ENCODE measurements around the gene RBBP6.
"Not testable (repeated sequence)": the region's sequence is repeated elsewhere in the genome, so short reads cannot be mapped to it uniquely, and the experiment has no call there.

The RBBP6 gene, protein sequence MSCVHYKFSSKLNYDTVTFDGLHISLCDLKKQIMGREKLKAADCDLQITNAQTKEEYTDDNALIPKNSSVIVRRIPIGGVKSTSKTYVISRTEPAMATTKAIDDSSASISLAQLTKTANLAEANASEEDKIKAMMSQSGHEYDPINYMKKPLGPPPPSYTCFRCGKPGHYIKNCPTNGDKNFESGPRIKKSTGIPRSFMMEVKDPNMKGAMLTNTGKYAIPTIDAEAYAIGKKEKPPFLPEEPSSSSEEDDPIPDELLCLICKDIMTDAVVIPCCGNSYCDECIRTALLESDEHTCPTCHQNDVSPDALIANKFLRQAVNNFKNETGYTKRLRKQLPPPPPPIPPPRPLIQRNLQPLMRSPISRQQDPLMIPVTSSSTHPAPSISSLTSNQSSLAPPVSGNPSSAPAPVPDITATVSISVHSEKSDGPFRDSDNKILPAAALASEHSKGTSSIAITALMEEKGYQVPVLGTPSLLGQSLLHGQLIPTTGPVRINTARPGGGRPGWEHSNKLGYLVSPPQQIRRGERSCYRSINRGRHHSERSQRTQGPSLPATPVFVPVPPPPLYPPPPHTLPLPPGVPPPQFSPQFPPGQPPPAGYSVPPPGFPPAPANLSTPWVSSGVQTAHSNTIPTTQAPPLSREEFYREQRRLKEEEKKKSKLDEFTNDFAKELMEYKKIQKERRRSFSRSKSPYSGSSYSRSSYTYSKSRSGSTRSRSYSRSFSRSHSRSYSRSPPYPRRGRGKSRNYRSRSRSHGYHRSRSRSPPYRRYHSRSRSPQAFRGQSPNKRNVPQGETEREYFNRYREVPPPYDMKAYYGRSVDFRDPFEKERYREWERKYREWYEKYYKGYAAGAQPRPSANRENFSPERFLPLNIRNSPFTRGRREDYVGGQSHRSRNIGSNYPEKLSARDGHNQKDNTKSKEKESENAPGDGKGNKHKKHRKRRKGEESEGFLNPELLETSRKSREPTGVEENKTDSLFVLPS (N-terminal part only)

DNA sequence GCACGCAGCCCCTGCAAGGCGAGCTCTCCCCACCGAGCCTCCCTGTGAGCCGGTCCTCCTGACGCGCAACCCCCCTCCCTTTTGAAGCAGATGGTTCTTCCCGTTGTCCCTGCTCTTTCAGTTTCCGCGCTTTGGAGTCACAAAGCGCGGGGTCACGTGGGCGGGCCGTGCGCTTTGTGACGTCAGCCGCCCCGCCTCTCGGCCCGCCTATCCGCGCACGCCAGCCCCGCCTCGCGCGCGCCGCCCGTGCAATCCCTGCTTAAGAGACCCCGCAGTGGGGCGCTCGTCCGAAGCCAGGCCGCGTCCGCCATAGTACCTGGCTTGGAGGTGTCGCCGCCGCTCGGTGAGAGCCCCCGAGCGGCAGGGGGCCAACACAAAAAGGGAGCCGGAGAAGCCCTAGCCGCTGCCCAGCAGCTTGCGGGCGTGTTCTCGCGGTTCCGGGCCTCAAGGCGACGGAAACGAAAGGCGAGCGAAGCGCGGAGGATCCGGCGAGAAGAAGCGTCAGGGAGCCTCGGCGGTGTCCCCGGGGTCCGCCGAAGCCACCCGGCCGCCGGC, at the start of gene RBBP6:
Gene RBBP6 (plus strand): TSS at position 272 of the 555 bp plus-strand sequence. CDS start 1,061 bp downstream, outside the sequence.
- DNase-seq (ENCODE audit: low read depth) = peak; percentile 87

DNA sequence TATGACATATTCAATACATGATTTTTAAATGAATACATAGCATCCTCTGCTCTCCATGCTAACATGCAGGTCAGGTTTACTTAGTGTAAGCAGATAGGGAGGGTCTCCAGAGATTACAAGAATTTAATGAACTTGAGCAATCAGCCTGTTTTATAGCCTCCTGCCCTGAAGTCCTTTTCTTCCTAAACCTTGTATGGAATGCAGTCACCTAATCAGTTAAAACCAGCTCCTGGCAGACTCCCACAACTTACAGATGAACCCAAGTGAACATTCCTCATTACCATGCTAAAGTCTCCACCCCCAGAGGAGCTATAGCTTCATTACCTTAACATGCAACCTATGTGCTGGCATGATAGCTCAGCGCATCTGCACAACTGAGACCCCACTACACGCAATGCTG, 48.5 kb upstream of the RBBP6 start:
- DNase-seq (ENCODE audit: low read depth) = no peak

DNA sequence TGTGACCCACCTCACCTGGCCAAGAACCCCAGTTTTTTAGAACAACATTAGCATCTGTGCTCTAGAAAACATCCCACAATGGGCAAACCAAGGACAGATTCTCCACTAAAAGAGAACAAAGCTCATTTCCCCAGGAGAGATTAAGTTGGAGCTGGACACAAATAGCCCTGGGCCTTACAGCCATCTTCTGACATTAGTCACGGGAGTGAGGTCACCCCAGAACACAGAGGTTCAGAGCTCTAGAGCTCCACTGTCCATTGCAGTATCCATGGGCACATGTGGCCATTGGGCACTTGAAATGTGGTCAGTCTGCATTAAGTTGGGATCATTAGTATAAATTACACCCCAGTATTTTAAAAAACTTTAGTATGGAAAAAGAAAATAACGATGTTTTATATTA, 47.6 kb upstream of the RBBP6 start:
- no peak for DNase-seq (ENCODE audit: low read depth)

DNA sequence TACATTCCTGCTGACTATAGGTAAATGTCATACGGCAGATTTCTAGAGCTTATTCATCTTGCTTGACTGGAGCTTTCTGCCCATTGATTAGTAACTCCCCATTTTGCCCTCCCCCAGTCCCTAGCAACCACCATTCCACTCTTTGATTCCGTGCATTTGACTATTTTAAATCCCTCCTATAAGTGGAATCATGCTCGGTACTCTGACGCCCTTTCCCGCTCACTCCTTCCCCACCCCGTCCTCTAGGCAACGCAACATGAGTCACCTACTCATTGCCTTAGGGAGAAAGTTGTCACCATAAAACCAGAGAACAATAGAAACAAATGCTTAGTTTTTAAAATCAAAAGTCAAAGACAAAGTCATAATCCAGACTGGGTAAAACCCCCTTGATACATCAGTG, 45.5 kb upstream of the RBBP6 start:
- no peak for DNase-seq (ENCODE audit: low read depth)

DNA sequence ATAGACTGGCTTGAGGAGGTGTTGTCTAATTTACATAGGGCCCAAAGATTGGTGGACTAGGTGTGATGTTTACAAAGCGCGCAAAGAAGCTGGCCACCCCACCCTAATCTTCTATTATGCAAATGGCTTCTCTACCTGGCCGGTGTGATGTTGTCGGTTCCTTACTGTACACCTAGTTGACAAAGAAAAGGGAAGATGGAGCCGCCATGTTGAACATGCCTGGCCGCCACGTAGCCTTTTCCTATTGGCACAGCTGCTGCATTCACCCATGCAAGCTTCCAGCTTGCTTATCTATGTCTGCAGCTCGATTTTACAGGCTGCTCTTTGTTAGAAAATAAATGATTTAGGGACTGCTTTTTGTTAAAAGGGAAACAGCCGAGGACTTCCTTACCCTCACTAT, 44.2 kb upstream of the RBBP6 start:
- not testable (repeated sequence) for DNase-seq (ENCODE audit: low read depth)

DNA sequence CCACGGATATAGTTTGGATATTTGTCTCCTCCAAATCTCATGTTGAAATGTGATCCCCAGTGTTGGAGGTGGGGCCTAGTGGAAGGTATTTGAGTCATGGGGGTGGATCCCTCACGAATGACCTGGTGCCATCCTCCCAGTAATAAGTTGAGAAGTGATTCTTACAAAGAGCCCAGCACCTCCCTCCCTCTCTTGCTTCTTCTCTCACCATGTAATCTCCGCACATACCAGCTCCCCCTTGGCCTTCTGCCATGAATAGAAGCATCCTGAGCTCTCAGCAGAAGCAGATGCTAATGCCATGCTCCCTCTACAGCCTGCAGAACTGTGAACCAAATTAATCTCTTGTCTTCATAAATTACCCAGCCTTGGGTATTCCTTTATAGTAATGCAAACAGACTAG, 41.9 kb upstream of the RBBP6 start:
- no peak for DNase-seq (ENCODE audit: low read depth)

DNA sequence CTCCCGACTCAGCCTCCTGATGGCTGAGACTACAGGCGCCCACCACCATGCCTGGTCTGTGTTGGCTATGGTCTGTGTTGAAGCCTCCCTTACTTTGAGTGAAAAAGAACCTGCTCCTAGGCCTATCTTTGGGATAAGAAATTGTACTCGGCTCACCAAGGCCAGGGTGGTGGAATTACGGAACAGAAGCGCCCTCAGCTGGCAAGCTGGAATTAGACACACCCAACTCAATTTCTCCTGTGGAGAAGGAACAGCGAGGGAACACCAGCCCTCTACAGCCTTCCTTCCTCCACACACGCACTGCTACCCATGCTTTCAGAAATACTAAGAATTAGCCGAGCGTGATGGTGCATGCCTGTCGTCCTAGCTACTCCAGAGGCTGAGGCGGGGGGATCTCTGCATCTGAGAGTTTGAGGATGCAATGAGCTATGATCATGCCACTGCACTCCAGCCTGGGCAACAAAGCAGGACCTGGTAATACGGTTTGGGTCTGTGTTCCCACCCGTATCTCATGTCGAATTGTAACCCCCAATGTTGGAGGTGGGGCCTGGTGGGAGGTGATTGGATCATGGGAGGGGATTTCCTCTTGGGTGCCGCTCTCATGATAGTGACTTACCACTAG, 40.1 kb upstream of the RBBP6 start:
- no peak for DNase-seq (ENCODE audit: low read depth)

DNA sequence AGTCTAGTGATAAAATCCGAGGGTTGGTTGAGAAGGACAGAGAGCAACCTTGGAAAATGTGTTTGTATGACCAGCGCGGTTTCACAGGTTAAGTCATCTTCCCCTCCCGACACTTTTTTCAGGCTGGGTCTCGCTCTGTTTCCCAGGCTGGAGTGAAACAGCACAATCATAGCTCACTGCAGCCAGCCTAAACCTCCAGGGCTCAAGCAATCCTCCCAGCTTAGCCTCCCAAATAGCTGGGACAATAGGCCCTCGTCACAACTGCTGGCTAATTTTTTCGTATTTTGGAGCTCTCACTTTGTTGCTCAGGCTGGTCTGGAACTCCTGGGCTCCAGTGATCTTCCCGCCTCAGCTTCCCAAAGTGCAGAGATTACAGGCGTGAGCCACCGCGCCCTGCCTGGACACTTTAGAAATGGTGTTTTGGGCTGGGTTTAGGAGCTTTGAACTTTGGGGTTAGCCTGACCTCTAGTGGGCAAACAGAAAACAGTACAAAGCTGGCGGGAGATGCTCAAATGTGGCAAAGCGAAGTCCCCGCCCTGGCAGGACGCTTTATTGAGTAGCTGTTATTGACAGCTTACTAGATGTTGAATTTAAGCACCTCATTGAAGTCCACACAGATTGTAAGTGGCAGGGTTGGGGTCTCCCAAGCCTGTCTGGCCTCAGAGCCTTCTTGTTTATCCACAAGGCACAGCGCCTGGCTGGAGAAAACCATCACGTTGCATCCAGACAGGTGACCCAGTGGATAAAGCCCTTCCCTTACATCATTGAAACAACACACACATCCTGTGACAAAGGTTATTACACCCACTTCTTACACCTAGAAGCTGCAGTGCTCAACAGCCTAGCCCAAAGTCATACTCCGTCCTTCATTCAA, 34.7 kb upstream of the RBBP6 start:
- peak; percentile 17 for DNase-seq (ENCODE audit: low read depth)

DNA sequence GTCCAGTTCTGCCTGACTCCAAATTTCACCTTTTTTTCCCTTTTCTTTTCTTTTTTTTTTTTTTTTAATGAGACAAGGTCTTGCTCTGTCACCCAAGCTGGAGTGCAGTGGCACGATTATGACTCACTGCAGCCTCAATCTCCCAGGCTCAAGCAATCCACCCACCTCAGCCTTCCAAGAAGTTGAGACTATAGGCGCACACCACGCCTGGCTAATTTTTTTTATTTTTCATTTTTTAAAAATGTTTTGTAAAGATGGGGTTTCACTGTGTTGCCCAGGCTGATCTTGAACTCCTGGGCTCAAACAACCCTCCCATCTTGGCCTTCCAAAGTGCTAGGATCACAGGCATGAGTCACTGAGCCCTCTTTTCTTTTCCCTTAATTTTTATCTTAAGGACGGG, 33.4 kb upstream of the RBBP6 start:
- no peak for DNase-seq (ENCODE audit: low read depth)

DNA sequence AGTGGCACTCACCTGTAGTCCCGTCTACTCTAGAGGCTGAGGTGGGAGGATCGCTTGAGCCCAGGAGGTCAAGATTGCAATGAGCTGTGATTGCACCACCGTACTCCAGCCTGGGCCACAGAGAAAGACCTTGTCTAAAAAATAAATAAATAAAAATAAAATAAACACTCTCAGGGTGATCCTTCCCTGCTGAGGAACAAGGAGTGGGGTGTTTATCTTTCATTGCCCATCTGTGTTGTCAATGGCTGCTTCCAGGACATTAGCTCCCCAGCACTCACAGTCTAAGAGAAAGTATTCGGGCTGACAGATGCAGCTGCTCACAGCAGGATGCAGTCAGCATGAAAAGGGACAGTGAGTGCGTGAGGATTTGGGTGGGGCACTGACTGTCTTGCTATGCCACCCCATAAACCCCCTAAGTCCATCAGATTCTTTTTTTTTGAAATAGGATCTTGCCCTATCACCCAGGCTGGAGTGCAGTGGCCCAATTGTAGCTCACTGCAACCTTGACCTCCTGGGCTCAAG, 31.3 kb upstream of the RBBP6 start:
- DNase-seq (ENCODE audit: low read depth) = no peak

DNA sequence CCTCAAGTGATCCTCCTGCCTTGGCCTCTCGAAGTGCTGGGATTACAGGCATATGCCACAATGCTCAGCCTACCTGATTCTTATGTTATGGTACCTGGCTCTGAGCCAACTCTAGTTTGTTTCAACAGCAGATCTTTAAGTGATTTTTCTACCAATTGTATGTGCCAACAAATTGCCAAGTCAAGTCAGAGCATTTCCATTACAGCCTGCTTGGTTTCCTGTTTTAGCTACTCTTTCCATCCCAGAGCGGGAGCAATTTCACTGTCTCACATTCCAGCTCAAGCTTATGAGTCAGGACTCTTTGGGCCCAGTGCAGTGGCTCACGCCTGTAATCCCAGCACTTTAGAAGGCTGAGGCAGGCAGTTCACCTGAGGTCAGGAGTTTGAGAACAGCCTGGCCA, 30.8 kb upstream of the RBBP6 start:
- DNase-seq (ENCODE audit: low read depth) = no peak

DNA sequence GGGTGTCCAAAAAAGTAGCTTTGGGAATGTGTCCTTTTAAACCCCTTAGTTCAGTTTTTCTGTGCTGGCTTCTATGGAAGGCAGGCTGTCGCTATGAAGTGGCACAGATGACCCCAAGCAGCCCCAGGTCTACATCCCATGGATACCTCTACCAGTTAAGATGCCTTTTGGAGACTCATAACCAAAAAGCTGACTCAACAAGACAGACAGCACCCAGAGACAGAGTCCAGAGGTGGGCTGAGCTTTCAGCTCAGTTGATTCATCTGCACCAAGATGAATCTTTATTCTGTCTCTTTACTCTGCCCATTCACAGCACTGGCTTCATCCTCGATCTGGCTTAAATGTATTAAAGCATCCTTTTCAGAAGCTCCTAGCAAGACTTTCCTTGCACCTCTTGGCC, 29.8 kb upstream of the RBBP6 start:
- no peak for DNase-seq (ENCODE audit: low read depth)

DNA sequence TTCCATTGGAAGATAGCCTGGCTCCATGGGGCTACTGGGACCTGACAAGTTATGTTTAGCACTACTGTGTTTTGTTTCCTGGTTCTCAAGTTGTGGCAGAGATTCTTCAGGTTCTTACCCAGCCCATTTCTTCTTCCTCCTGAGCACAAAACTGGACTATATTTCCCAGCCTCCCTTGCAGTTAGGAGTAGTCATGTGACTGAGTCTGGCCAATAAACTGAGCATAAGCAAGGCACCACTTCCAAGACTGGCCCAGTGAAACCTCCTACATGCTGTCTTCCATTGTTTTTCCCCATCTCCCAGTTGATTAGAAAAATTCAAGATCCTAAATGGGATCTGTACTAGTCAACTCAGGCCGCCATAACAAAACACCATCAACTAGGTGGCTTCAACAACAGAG, 28.2 kb upstream of the RBBP6 start:
- no peak for DNase-seq (ENCODE audit: low read depth)

DNA sequence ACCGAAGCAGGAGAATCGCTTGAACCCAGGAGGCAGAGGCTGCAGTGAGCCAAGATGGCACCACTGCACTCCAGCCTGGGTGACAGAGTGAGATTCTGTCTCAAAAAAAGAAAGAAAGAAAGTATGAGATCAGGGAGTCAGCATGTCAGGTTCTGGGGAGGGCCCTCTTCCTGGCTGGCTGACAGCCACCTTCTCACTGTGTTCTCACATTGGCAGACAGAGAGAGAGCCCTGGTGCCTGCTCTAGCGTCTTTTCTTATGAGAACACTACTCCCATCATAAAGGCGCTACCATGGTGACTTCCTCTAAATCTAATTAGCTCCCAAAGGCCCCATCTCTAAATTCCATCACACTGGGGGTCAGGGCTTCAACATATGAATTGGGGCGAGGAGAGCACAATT, 27.6 kb upstream of the RBBP6 start:
- no peak for DNase-seq (ENCODE audit: low read depth)

DNA sequence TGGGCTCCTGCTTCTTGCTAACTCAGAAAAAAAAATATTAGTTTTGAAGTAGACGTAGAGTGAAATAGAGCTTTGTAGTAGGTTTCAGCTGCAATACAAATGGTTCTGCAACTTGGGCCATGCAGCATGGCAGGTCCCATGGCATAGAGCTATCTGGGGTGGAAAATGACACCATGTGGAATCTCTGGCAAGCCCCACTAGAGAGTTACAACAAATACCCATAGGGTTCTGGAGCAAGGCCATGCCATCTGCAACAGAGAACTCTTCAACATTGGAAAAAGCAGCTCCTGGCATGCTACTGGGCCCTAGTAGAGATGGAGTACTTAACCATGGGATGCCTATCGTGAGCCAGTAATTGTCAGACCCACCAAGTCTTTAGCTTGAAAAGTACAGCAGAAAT, 25.3 kb upstream of the RBBP6 start:
- no peak for DNase-seq (ENCODE audit: low read depth)

DNA sequence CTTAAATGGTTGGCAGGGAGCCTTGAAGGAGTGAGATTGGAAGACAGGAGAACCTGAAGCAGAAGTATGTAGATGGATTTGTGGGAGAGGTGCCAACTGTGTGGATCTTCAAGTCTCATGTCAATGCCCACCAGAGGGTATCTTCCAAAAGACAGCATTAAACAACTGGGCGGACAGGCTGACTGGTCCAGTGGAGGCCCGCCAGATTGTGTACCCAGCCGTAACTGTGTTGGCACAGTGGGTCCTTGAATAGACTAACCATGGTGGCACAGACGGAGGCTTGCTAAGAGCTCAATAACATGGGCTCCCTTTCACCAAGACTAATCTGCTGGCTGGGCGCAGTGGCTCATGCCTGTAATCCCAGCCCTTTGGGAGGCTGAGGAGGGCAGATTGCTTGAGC, 24.2 kb upstream of the RBBP6 start:
- DNase-seq (ENCODE audit: low read depth) = no peak

DNA sequence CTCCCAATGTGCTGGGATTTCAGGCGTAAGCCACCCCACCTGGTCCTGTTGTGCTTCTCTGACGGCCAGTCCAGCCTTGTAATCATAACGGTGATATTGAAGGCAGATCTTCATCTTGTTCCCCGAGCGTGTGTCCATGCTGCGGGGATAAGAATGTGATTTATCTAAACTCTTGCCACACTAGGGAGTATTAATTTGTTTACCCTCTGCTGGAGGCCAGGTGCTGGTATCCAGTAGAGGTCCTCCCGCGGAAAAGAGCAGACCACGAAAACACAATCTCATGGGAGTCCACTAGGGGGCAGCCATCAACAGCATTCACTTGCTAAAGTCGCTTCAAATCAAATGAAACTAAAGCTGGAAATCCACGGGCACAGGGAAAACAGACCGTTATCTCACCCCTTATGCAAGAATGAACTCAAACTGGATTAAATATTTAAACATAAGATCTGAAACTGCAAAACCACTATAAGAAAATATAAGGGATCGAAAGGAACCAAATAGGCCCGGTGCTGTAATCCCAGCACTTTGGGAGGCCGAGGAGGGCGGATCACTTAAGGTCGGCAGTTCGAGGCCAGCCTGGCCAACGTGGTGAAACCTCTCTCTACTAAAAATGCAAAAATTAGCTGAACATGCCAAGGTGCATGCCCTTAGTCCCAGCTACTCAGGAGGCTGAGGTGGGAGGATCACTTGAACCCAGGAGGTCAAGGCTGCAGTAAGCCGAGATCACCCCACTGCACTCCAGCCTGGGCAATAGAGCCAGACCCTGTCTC, 22.3 kb upstream of the RBBP6 start:
- DNase-seq (ENCODE audit: low read depth) = peak; percentile 52

DNA sequence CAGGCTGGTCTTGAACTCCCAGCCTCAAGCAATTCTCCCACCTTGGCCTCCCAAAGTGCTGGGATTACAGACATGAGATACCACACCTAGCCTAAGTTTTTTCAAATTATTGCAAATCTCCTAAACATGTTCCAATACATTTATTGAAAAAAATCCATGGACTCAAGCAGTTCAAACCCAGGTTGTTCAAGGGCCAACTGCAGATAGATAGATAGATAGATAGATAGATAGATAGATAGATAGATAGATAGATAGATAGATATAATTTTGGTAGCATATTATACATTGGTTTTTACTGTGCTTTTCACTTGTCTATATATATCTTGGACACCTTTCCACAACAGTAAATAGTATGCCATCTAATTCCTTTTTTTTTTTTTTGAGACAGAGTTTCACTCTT, 20.9 kb upstream of the RBBP6 start:
- no peak for DNase-seq (ENCODE audit: low read depth)

DNA sequence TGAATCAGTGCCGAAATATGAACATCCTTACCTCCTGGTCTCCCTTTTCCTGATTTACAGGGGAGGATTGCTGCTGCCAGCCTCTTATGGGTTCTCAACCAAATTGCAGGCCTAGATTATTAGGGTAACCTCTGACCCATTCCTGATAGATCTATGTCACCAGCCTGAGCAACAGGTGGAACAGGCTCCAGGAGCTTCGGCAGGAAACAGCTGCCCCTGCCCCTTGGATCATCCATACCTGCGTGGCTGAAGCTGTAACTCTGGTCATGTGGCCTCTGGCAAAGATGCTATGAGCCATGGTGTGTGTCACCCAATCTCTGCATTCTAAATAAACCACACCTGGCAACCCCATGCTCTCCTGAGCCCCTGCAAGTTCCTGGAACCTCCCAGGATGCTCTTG, 18.4 kb upstream of the RBBP6 start:
- DNase-seq (ENCODE audit: low read depth) = no peak

DNA sequence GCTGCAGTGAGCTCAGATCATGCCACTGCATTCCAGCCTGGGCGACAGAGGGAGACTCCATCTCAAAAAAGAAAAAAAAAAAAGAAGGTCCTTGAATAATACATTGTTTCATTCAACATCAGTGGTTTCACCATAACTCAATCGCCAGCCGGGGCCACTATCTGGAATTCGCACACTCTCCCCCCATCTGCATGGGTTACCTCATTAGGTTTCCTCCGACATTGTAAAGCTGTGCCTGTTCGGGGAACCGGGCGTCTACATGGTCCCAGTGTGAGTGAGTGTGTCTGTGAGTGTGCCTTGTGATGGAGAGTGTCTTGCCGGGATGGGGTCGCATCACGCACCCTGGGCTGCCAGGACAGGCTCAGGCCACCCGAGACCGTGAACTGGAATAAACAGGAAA, 16.6 kb upstream of the RBBP6 start:
- DNase-seq (ENCODE audit: low read depth) = no peak
